K562 (cell line): Measurements from ENCODE around the gene NAV2. TPM values are rescaled to one million over a fixed set of nuclear protein-coding genes. Genes with fewer than 3 reads are reported as not detected.

Experiments used
- ADNP ChIP-seq: fragments of 200-800 bp; sonication (Bioruptor generic); IDR thresholded peaks from 2 replicates; pipeline ENCODE4 v1.6.1; 2016; ENCODE audit warnings: missing genetic modification characterization, missing compliant biosample characterization
- CREB1 ChIP-seq, 2 experiments: sonication (generic) in 1 of 2; formaldehyde crosslinking in 1 of 2; IDR thresholded peaks; 2 replicates each; pipeline versions ENCODE4 v1.6.1 to v1.8.0; 2012 to 2022; ENCODE audit warnings: inconsistent platforms in 1 of 2, mild to moderate bottlenecking in 1 of 2, missing genetic modification reagents in 1 of 2, moderate library complexity in 1 of 2
- FOSL1 ChIP-seq: fragments of 200-800 bp; sonication (Bioruptor generic); conservative IDR thresholded peaks from 2 replicates; pipeline ENCODE4 v1.6.1; 2016; ENCODE audit warnings: missing genetic modification characterization, missing compliant biosample characterization
- ILK ChIP-seq: fragments of 450-650 bp; IDR thresholded peaks from 2 replicates; pipeline ENCODE4 v1.6.1; 2016; ENCODE audit warnings: missing genetic modification characterization, low read depth, mild to moderate bottlenecking, missing compliant biosample characterization, moderate library complexity, borderline replicate concordance
- JUNB ChIP-seq: fragments of 450-650 bp; formaldehyde crosslinking; conservative IDR thresholded peaks from 2 replicates; pipeline ENCODE4 v1.4.0; 2020; ENCODE audit warnings: mild to moderate bottlenecking
- MYBL2 ChIP-seq, 2 experiments: fragments of 450-650 bp in 1 of 2; sonication (generic) in 1 of 2; formaldehyde crosslinking in 1 of 2; IDR thresholded peaks; 2 replicates each; pipeline versions ENCODE4 v1.6.1 to v1.8.1; 2017 to 2022; ENCODE audit warnings: borderline replicate concordance in 1 of 2, inconsistent platforms in 1 of 2, low read depth in 1 of 2, mild to moderate bottlenecking in 1 of 2, missing genetic modification reagents in 1 of 2, moderate library complexity in 1 of 2
- NR2C1 ChIP-seq, 2 experiments: fragments of 450-650 bp; IDR thresholded peaks; 2 replicates each; pipeline ENCODE4 v1.6.1; 2017; ENCODE audit warnings: mild to moderate bottlenecking in 2 of 2, antibody characterized with exemption in 1 of 2, inconsistent platforms in 1 of 2, missing compliant biosample characterization in 1 of 2, missing genetic modification characterization in 1 of 2
- SIN3A ChIP-seq, 2 experiments: fragments of 150-350 bp in 1 of 2; IDR thresholded peaks; 2 replicates each; pipeline ENCODE4 v1.6.1; 2011 to 2016; ENCODE audit warnings: borderline replicate concordance in 2 of 2, low read depth in 2 of 2, low read length in 2 of 2, mild to moderate bottlenecking in 2 of 2, moderate library complexity in 2 of 2; ENCODE audit not compliant: control insufficient read depth in 1 of 2
- SRSF1 ChIP-seq: fragments of 200-400 bp; formaldehyde crosslinking; IDR thresholded peaks from 2 replicates; pipeline ENCODE4 v1.6.1; 2017; ENCODE audit warnings: mild to moderate bottlenecking, low read depth, low read length, moderate library complexity
- TBL1XR1 ChIP-seq, 2 experiments: IDR thresholded peaks; 2 replicates each; pipeline ENCODE4 v1.6.1; 2012; ENCODE audit warnings: improper control_type of control experiment in 2 of 2, low read length in 2 of 2, mild to moderate bottlenecking in 1 of 2
- ZNF121 ChIP-seq: sonication (generic); formaldehyde crosslinking; conservative IDR thresholded peaks from 2 replicates; pipeline ENCODE4 v1.8.0; 2022; ENCODE audit warnings: missing genetic modification reagents
- ZNF707 ChIP-seq: fragments of 250-450 bp; sonication (Bioruptor Pico); conservative IDR thresholded peaks from 2 replicates; pipeline ENCODE4 v1.8.0; 2022; ENCODE audit warnings: inconsistent platforms, mild to moderate bottlenecking, moderate library complexity
- polyA plus RNA-seq, 8 experiments: library from polyadenylated mRNA; depleted of rRNA in 4 of 8; stranded (reverse) in 5 of 8; unstranded in 3 of 8; fragments of >200 nt; fragmentation: Nextera tagmentation in 2 of 8; fragmentation: Illumina TruSeq in 1 of 8; extraction: Ambion mirVana in 2 of 8; extraction: Trizol in 1 of 8; gene quantifications; 2 replicates each; pipeline versions ENCODE4 v1.2.1 to v1.2.3, GENCODE V29; 2011 to 2014; ENCODE audit warnings: inconsistent platforms in 1 of 8, missing spikeins in 1 of 8
- total RNA-seq, 7 experiments: library from RNA; depleted of rRNA in 6 of 7; stranded (reverse); fragments of >200 nt in 6 of 7; fragmentation: Illumina TruSeq in 2 of 7; extraction: Trizol in 2 of 7; gene quantifications; 2 replicates each; pipeline versions ENCODE4 v1.2.1 to v1.2.3, GENCODE V29; 2011 to 2021; ENCODE audit warnings: low replicate concordance in 1 of 7
- TF ChIP-seq, protein P1 (sequence below): fragments of 450-650 bp; IDR thresholded peaks from one replicate; pipeline ENCODE4 v1.6.1; 2018; ENCODE audit warnings: mild to moderate bottlenecking, moderate library complexity; ENCODE audit not compliant: partially characterized antibody
- TF ChIP-seq, protein P2 (sequence below): sonication (generic); formaldehyde crosslinking; IDR thresholded peaks from 2 replicates; pipeline ENCODE4 v1.5.0; 2020; ENCODE audit warnings: missing genetic modification reagents
- TF ChIP-seq, protein P3 (sequence below): fragments of 250-450 bp; sonication (Bioruptor Pico); IDR thresholded peaks from 2 replicates; pipeline ENCODE4 v1.8.0; 2021; ENCODE audit warnings: moderate library complexity, mild to moderate bottlenecking, inconsistent platforms
- TF ChIP-seq, protein P4 (sequence below): sonication (generic); formaldehyde crosslinking; IDR thresholded peaks from 2 replicates; pipeline ENCODE4 v1.8.0; 2022; ENCODE audit warnings: mild to moderate bottlenecking, missing genetic modification reagents
- TF ChIP-seq, protein P5 (sequence below): fragments of 250-450 bp; sonication (Bioruptor Pico); IDR thresholded peaks from 2 replicates; pipeline ENCODE4 v1.8.0; 2021; ENCODE audit warnings: moderate library complexity, mild to moderate bottlenecking, inconsistent platforms
- TF ChIP-seq, protein P6 (sequence below): fragments of 450-650 bp; conservative IDR thresholded peaks from 2 replicates; pipeline ENCODE4 v1.6.1; 2016; ENCODE audit warnings: missing genetic modification characterization, low read depth, mild to moderate bottlenecking, control low read depth, missing compliant biosample characterization

The NAV2 gene
- total and polyA plus RNA-seq, 9 of the 15 experiments (the other 6 are each of a cell fraction or from before 2014, with no cell fraction given), result 0.03 to 0.35 (median 0.05) TPM

DNA sequence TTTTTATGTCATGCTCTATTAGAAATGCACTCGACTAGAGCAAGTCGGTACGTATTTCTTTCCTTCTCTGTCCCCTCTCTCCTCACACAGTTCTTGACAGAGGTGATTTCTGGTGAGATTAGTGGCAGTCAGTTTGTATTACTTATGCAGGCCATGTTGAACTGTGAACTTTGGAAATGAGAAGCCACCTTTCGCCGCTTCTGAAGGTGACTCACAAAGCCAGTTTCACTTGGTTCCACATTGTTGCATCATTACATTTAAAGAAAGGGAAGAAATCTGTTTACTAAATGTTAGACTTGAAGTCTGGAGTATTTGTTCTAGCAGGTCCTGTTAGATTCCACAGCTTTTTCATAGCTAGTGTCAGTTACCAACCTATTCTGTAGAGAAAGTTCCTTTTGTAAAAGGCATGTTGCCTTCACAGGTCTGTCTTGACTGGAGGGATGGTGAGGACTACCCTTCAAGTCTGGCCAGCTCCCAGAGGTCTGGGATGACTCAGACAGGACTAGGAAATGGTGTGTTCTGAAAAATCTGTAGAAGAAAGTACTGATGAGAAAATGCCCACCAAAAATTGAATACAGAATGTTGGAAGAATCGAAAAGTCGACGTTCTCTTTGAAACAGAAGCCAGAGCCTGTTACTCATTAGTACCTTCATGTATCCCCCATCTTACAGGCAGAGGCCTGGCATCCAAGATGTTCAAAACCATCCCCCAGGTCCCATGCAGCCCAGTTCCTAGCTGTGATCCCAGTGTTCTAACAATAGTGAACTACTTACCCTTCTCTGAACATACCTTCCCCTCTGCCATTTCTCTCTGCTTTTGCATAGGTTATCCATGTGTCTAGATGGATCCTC is 266.3 kb downstream of the NAV2 start (continued):
- TF ChIP-seq SRSF1 (no peak), ILK (tag) (peak; percentile 10; the same call in 1 of the 2 replicates), FOSL1 (tag) (peak; percentile 97), JUNB (no peak), ADNP (tag) (no peak), SIN3A (IDR thresholded peaks at IDR 0.05; ENCODE audit: borderline replicate concordance in 2 of 2, control insufficient read depth in 1 of 2, low read depth in 2 of 2, low read length in 2 of 2) (no peak), ZNF121 (no peak), NR2C1 (IDR thresholded peaks at IDR 0.05) (peak; percentile 92), NR2C1 (tag; IDR thresholded peaks at IDR 0.05) (peak; percentile 95), CREB1 (IDR thresholded peaks at IDR 0.05) (no peak), CREB1 (CRISPR knock-in tag; IDR thresholded peaks at IDR 0.05) (no peak), ZNF707 (CRISPR knock-in tag) (no peak), TBL1XR1 (IDR thresholded peaks at IDR 0.05; ENCODE audit: low read length in 2 of 2) (no peak), MYBL2 (IDR thresholded peaks at IDR 0.05; ENCODE audit: low read depth) (no peak), MYBL2 (CRISPR knock-in tag; IDR thresholded peaks at IDR 0.05; ENCODE audit: borderline replicate concordance) (no peak)
- TF ChIP-seq, protein P1, sequence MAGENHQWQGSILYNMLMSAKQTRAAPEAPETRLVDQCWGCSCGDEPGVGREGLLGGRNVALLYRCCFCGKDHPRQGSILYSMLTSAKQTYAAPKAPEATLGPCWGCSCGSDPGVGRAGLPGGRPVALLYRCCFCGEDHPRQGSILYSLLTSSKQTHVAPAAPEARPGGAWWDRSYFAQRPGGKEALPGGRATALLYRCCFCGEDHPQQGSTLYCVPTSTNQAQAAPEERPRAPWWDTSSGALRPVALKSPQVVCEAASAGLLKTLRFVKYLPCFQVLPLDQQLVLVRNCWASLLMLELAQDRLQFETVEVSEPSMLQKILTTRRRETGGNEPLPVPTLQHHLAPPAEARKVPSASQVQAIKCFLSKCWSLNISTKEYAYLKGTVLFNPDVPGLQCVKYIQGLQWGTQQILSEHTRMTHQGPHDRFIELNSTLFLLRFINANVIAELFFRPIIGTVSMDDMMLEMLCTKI, result no peak
- TF ChIP-seq, protein P2, sequence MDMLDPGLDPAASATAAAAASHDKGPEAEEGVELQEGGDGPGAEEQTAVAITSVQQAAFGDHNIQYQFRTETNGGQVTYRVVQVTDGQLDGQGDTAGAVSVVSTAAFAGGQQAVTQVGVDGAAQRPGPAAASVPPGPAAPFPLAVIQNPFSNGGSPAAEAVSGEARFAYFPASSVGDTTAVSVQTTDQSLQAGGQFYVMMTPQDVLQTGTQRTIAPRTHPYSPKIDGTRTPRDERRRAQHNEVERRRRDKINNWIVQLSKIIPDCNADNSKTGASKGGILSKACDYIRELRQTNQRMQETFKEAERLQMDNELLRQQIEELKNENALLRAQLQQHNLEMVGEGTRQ (CRISPR knock-in tag), result no peak
- TF ChIP-seq, protein P3, sequence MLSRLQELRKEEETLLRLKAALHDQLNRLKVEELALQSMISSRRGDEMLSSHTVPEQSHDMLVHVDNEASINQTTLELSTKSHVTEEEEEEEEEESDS, result no peak
- TF ChIP-seq, protein P4, sequence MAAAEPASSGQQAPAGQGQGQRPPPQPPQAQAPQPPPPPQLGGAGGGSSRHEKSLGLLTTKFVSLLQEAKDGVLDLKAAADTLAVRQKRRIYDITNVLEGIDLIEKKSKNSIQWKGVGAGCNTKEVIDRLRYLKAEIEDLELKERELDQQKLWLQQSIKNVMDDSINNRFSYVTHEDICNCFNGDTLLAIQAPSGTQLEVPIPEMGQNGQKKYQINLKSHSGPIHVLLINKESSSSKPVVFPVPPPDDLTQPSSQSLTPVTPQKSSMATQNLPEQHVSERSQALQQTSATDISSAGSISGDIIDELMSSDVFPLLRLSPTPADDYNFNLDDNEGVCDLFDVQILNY, result no peak
- TF ChIP-seq, protein P5, sequence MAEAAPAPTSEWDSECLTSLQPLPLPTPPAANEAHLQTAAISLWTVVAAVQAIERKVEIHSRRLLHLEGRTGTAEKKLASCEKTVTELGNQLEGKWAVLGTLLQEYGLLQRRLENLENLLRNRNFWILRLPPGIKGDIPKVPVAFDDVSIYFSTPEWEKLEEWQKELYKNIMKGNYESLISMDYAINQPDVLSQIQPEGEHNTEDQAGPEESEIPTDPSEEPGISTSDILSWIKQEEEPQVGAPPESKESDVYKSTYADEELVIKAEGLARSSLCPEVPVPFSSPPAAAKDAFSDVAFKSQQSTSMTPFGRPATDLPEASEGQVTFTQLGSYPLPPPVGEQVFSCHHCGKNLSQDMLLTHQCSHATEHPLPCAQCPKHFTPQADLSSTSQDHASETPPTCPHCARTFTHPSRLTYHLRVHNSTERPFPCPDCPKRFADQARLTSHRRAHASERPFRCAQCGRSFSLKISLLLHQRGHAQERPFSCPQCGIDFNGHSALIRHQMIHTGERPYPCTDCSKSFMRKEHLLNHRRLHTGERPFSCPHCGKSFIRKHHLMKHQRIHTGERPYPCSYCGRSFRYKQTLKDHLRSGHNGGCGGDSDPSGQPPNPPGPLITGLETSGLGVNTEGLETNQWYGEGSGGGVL, result no peak
- TF ChIP-seq, protein P6, sequence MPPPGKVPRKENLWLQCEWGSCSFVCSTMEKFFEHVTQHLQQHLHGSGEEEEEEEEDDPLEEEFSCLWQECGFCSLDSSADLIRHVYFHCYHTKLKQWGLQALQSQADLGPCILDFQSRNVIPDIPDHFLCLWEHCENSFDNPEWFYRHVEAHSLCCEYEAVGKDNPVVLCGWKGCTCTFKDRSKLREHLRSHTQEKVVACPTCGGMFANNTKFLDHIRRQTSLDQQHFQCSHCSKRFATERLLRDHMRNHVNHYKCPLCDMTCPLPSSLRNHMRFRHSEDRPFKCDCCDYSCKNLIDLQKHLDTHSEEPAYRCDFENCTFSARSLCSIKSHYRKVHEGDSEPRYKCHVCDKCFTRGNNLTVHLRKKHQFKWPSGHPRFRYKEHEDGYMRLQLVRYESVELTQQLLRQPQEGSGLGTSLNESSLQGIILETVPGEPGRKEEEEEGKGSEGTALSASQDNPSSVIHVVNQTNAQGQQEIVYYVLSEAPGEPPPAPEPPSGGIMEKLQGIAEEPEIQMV (tag), result peak; percentile 70; the same call in 1 of the 2 replicates
